GM21423 (cell line): ENCODE results near the gene GRIN2A.

ENCODE experiments used
- ATAC-seq: cut with Tn5 transposase; IDR thresholded peaks from one replicate; pipeline ENCODE4 v1.9.1; 2021; ENCODE audit warnings: mild to moderate bottlenecking, moderate library complexity; ENCODE audit not compliant: unreplicated experiment

GRIN2A gene

DNA sequence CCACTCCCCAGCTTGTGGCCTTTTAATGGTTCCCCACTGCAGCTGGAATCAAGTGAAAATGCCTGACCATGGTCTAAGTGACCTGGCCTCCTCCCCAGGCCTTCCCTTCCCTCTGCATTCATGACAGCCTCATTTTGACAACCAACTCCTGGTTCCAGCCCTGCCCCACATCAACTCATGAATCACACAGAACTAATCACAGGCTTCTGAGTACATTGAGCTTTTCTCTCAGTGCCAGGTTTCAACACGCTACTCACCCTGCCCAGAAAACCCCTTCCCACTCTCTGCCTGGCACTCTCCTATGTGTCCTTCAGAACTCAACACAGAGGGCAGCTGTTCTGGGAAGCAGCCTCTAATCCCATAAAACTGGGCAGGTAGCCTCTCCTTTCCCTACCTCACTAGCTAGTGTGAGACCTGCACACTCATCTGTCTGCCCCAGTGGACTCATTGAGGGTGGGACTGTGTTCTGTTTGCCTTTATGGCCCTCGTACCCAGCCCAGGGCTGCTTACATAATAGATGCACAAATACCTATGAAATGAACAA, 313.6 kb downstream of the GRIN2A start:
- no peak for ATAC-seq

- no peak for ATAC-seq
These were observed 315.1 kb downstream of the GRIN2A start for GRCh38 chr16:9867176-9867575.

DNA sequence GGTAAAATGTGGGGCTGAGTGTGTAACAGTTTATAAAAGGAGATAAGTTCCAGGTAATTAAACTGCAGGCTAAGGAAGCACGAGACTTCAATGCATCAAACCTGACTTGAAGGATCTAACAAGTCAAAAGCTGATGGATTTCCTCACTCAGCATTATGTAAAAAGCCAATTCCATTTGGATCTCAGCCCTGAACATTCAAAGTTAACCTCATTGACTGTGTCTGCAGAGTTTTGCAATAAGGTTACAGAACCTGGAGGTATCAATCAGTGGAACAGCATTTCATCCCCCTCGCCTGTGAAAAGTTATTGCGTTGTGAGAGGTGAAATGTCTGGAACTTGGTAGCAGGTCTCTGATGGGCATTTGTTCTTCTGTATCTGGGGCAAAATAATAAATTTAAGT, 317.8 kb downstream of the GRIN2A start:
- no peak for ATAC-seq

GRCh38 chr16:9862327-9862726, 319.9 kb downstream of the GRIN2A start:
- ATAC-seq: no peak

DNA sequence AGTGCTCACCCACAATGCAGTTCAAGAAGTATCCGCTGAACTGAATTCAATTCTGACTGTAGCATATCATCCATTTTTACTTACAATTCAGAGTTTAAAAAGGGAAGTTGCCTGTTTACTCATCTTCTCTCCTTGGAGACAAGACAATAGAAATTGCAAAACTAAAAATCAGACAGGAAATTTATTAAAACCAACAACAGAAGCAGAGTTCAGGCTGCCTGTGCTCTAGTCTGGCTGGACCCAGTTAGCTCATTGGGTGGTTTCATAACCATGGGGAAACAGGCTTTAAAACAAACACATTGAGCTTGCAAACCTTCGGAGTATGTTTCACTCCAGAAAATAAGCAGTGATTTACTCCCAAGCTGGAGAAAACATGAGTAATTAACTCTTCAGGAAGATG, 321.4 kb downstream of the GRIN2A start:
- ATAC-seq: no peak

DNA sequence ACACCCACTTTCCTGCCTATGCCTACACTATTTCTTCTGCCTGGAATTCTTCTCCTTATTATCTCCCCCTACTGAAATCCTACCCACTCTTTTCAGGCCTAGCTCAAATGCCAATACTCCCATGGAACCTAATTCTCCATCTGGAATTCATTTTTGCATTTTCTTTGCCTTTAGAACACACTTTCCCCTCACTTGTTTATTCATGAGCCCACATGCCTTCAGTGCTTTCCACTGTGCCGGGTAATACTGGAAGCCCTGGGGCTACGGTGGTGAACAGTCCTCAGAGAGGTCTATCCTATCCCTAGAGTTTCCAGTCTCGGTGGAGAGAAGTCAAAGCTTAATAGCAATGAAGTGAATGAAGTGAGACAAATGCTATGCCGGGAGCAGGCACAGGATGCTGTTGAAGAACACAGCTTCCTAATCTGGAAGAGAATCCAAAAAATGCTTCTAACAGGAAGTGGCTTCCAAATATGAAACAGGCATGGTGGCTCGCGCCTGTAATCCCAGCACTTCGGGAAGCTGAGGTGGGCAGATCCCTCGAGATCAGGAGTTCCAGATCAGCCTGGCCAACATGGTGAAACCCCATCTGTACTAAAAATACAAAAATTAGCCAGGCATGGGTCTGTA, 322.4 kb downstream of the GRIN2A start:
- no peak for ATAC-seq

- no peak for ATAC-seq
These were observed 327.6 kb downstream of the GRIN2A start for GRCh38 chr16:9854675-9855074.

DNA sequence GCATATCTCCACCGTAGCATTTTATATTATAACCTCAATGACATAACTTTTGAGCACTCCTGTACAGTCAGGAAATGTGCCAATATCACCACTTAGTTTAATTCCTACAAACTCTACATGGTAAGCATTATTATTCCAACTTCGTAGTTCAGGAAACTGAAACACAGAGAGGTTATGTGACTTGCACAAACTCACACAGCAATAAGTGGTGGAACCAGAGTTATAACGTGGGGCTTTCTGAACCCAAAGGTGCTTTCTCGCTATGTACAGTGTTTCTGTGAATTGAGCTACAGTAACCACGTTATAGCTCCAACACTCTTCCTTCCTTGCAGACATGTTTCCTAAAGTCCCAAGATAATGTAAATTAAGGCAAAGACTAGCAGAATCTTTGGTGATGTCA, 330.2 kb downstream of the GRIN2A start:
- no peak for ATAC-seq

DNA sequence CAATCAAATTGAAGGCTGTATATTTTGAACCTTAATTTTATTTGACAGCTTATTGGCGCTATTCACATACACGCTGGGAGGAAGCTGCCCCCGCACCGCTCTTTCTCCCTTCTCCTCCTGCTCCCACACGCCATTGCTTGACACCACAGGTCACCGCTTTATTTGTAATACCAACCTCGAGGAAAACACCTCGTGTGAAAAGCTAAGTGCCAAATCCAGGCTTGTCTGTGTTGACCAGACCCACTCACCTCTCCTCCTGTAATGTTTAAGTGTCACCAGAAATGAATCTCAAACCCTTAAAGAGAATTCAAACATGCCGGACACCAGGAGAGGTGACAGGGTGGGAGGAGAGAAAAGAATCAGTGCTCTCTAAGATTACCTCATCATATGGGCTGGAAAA, 331.4 kb downstream of the GRIN2A start:
- no peak for ATAC-seq

DNA sequence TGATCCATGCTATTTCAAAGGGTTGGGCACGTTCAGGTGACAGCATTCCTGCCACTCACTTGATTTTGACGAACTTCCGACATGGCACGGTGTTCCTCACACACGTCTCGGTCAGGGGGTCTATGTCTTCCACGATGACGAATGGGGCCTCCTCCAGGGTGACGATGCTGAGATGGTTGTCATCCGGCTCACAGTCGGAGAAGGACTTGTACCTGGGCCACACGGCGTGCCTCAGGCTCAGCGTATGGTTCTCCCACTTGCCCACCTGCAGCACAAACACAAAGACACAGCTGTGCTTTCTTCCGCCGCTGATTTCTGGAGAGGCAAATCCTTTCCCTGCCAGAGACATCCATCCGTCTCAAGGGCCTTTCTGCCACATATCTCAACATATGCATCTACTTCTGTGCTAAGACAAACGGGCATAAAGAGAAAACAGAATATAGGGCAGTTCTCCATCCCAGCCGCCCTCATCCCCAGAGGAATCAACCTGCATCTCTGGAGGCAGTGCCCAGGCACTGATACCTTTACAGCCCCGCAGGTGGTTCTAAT, 332.5 kb downstream of the GRIN2A start:
- ATAC-seq: no peak

DNA sequence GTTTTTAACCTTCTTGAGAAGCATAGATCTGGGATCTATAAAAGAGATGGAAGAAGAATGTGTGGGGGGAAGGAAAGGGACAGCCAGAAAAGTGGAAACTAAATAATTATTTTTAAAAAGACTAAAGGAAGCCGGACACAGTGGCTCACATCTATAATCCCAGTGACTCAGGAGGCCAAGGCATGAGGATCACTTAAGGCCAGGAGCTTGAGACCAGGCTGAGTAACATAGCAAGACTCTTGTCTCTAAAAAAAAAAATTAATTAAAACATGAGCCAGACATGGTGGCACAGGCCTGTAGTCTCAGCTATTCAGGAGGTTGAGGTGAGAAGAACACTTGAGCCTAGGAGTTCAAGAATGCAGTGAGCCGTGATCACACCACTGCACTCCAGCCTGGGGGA, 335.1 kb downstream of the GRIN2A start:
- no peak for ATAC-seq

DNA sequence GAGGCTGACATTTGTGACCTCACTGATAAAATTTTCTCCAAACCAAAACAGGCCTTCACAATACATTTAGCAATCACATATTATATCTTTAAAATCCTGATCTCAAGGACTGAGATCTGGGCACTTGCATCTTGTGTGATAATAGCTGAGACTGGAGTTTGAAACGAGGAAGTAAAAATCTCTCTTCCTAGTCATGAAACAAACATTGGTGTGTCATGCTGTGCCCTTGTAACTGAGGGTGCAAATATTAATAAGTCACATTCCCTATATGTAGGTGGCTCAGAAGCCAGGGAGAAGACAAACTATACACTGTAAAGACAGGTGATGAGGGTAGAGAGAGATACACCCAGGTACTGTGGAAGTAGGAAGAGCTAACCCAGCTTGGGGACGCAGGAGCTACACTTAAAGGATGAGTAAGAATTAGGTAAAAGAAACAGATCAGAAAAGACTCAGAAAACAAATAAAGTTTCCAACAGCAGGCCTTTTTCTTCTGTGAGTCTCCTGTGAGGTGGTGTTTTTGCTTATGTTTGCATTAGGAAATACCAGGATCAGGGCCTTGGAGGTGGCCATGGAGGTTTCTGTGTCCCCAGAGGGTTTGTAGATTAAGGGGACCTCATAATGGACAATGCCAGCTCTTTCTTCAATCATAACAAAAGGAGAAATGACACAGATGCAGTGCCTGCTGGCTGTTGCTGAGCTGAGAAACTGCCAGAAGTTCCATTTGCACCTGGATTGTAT, 335.7 kb downstream of the GRIN2A start:
- ATAC-seq: no peak

DNA sequence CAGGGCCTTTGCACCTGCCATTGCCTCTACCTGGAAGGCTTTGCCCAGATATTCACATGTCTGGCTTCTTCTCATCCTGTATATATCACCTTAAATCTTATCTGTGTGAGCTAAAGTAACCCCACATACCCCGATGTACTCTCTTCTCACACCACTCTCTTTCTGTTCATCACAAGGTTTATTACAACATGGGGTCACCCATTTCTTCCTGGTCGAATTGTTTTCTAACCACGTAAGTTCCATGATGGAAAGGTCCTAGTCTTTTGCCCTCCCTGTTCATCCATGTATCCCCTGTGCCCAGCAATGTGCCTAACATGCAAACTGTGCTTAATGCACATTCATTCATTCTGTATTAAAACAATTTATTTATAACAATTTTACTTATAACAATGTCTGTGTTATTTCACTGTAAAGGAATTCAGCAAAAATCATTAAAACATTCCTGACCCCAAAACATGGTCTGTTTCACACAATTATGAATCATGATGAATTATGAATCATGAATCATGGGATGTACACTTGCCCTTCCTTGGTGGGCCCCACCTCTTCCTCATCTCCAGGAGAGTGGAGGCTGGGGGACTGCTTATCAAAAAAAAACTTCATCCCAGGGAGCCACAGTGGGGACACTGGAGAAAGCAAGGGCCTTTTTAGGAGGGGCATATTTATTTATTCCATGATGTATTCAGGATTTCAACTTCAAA, 336.4 kb downstream of the GRIN2A start:
- no peak for ATAC-seq

- ATAC-seq: no peak
These were observed 337.9 kb downstream of the GRIN2A start for GRCh38 chr16:9844361-9844760.

DNA sequence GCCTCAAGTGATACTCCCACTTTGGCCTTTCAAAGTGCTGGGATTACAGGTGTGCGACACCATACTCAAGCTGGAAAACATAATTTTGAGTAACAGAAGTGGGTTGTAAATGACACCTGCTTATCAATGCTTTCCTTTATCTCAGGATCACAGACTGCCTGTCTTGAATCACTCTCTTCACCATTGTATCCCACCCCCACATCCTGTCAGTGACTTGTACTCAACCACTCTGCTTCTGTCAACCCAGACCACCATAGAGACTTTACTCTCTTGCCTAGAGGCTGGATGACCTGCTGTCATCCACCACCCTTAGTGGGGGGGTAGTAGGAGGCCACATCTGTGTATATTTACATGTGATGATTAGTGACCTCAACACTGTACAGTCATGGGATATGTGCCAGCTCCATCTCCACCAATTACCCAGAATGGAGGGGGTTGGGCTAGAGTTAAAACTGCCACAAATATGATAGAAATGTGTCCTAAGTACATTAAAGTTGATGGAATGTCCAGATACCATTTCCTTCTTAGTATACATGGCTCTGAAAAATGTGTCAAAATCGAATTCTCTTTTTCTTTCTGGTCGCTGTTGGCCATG, 338.7 kb downstream of the GRIN2A start:
- ATAC-seq: no peak

- peak; percentile 58 for ATAC-seq
These were observed 341.2 kb downstream of the GRIN2A start for GRCh38 chr16:9840761-9841665.

DNA sequence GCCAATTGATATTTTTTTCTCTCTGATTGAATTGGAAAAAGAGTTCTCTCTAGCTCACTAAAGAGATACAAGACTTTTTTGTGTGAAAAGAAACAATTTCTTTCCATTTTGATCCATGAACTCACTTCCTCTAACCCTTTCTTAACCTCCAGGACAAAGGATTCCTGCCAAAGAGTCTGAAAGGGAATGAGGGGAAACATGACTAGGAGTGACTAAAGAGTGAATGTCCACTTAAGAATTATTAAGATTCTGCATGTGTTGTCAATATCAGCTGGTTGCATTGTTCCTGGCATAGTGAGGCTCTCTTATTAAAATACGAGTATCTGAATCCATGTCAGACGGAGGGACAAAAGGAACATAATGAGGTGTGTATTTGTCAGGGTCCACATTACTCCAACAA, 344.7 kb downstream of the GRIN2A start:
- ATAC-seq: no peak

DNA sequence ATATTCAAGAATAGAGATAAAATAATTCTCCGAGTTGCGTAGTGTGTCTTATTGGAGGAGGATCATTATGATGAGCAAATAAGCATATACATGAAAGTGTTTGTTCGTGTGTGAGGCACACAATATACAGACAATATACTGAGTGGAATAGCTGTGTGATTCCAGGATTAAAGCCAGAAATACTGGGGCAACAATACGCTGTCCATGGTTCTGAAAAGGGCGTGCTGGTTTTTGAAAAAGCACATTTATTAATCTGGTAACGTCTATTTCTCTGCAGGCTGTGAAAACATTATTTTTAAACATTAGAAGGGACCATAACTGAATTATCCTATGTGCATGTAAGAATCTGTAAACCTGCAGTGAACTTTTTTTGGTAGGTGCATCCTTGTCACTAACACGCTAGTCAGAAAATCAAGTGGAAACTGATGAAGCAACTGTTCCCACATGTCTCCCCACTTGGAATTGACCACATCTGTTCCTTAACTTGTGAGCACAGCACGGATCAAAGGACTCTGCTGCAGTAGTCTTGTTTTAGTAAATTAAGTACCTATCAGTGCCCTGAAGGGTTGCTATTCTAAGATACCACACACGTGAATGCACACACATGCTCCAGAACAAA, 346.0 kb downstream of the GRIN2A start:
- no peak for ATAC-seq

GRCh38 chr16:9827062-9827752, 355.0 kb downstream of the GRIN2A start:
- ATAC-seq: no peak
